ENCODE measurements around the gene CD52.

Gene CD52

GRCh38 chr1:26357121-26357602 lies 39.4 kb downstream of the CD52 start:
- no peak for DNase-seq

- no peak for DNase-seq
Measured at GRCh38 chr1:26358411-26359384, 40.9 kb downstream of the CD52 start.

- no peak for DNase-seq
Measured at GRCh38 chr1:26359981-26360806, 42.4 kb downstream of the CD52 start.

DNA sequence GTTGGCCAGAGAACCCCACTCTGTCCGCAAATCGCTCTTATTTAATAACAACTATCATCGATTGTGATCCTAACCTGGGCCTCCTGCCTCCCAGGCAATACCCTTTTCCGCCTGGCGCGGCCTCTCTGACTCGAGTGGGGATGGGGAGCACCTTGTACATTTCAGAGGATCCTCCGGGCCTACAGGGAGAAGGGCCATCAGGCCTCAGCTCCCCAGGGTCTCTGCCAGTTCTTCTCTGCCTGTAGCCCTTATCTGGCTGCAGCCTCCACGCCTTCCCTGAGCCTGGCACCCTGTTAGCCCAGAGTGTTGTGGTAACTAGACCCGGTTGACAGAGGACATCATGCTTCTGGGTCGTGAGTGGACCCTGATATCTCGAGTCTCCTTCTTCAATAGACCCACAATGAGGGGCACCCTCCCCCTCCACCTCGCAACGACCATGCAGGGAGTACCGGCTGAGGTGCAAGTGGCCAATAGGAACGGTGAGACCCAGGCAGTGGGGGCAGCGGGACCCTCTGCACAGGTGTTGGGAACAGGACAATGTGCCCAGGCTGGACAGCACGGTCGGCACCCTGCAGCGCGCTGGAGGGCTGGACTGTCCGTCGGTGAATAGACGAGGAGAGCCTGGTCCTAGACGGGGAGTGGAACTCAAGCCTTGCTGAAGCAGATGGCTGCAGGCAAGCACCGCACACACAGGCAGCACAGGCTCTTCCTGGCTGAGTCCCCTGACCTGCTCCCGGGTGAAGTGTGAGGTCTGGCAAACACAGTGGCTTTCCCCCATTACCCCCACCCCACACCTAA lies 43.2 kb downstream of the CD52 start:
- DNase-seq, result no peak

DNA sequence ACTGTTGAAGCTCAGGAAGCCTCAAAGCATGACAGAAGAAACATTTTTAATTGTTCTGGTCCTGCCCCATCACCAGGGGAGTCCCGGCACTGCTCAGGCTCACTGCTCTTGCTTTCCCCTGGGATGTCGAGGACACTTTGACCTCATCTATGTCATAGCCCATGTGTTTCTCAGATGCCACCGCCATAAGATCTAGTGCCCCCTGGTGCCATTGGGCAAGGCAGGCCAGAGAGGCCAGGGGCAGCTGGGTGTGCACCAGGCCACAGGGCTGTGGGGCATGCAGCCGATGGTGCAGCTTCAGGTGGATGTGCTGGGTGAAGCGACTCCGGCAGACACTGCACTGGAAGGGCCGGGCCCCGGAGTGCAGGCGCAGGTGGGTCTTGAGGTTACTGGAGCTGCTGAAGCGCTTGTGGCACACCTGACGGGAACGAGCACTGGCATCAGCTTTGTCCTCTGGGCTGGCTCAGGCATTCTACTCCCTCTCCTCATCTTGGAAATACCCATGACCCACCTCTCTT lies 43.9 kb downstream of the CD52 start:
- no peak for DNase-seq

GRCh38 chr1:26362331-26362730 lies 44.6 kb downstream of the CD52 start:
- DNase-seq, result no peak

DNA sequence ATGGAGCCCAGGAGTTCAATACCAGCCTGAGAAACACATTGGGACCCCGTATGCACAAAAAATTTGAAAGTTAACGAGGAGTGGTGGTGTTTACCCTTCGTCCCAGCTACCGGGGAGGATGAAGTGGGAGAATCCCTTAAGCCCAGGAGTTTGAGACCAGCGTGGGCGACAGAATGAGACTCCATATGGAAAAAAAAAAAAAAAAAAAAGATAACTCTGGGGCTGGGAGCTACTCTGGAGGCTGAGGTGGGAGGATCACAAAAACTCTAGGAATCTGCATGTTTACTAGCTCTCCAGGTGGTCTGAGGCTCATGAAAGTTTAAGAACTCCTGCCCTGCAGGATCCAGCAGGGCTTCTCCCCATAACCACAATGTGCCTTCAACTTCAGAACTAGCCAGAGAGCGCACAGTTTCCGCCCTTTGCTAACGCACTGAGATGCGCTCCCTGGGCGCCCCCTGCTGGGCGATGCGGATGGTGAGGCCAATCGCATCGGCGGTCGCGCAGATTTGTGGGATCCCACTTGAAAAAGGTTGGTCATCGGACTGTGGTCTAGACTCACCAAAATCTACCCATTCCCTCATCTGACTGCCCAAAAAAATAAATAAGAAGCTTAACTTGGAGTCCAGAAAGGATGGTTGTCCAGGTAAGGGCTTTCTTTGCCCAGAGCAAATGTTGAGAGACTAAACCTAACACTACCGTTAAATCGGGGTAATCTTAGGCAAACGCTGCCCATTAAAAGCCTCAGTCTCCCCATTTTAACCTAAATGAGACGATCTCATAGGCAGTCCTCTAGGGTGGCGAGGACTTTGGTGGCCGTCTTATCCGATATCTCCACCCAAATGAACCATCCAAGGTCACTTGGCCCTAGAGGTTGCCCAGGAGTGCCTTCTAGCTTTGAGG lies 46.0 kb downstream of the CD52 start:
- peak; percentile 6 for DNase-seq

DNA sequence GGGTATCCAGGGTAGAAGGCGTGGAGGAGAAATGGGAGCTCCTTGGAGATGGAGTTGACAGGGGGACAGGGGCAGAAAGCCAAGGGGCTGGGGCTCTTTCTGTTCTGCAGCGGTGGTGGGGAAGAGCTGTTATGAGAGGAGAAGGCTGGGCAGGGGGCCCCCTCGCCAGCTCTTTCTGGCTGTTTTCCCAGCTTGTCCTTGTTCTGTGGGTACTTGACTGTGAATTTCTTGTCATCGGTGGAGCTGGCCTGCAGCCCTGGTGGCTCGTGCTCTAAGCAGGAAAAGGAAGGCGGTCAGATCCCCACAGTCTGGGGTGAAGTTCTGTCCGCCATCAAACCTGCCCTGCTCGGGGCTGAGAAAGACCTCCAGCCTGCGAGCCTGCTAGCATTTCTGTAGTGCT lies 47.2 kb downstream of the CD52 start:
- DNase-seq, result peak; percentile 67

- DNase-seq, result no peak
Measured at GRCh38 chr1:26367441-26367840, 49.7 kb downstream of the CD52 start.

- no peak for DNase-seq
Measured at GRCh38 chr1:26368006-26368405, 50.2 kb downstream of the CD52 start.

GRCh38 chr1:26368486-26368885 lies 50.7 kb downstream of the CD52 start:
- DNase-seq, result no peak

Measured in NCI-H1092 treated with DMSO at 0.1 percent for 48 hours (cell line).